Lower leg skin (tissue), 4 donors: ENCODE measurements around the gene CDCA5. TPM values are rescaled to one million over a fixed set of nuclear protein-coding genes. Genes with fewer than 3 reads are reported as not detected.

ENCODE experiments used
- DNase-seq, 2 donors: peaks; one replicate each; pipeline ENCODE4 v3.0.0-alpha.2; 2019; ENCODE audit warnings: low spot score in 2 of 2
- H3K4me3 ChIP-seq: fragments of 200-600 bp; sonication (generic); 2 replicates; pipeline ENCODE4 v1.5.1; 2017; ENCODE audit warnings: mild to moderate bottlenecking, low read depth; ENCODE audit not compliant: poor library complexity, severe bottlenecking
- CTCF ChIP-seq, 3 donors: fragments of 450-650 bp; IDR thresholded peaks; one replicate each; pipeline ENCODE4 v1.5.1; 2016; ENCODE audit warnings: antibody characterized with exemption in 3 of 3, mild to moderate bottlenecking in 3 of 3, moderate library complexity in 2 of 3
- POLR2A ChIP-seq, 2 donors: fragments of 450-650 bp; IDR thresholded peaks; one replicate each; pipeline ENCODE4 v1.6.1; 2016 to 2017; ENCODE audit warnings: antibody characterized with exemption in 2 of 2, mild to moderate bottlenecking in 1 of 2, moderate library complexity in 1 of 2
- WGBS, 2 donors: methylation state at CpG; one replicate each; pipeline ENCODE4 v1.1.5; 2018; 5-methylcytosine and 5-hydroxymethylcytosine counted together
- intact Hi-C: fragments of 100-400 bp; cut with DNase I; formaldehyde crosslinking; loops from one replicate; pipeline ENCODE4 v1.15.0; 2023; ENCODE audit warnings: low total_unique reads
- total RNA-seq, 4 donors: library from RNA; depleted of rRNA; stranded (reverse); fragments of >200 nt; gene quantifications; one replicate each; pipeline ENCODE4 v1.1.0, GENCODE V29; 2016

Gene CDCA5
- total RNA-seq, 4 donors from 2014 or later: 1.0 to 2.4 (median 1.7) TPM

DNA sequence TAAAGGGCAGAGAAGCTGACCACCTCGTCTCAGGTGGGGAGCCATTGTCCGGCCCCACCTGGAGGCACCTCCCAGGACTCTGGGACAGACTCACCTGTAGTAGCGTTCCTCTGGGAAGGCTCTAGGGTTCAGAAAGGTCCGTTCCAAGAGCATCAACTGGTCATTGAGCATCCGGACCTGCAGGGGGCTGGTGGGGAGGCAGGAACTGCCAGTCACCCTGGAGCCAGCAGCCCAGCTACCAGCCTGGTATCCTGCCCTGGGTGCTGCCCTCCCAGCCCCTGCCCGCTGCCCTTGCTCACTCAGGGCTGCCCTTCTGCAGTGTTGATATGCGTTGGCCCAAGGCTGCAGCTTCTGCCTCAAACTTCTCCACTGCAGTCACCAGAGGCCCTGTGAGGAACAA lies 38.1 kb downstream of the CDCA5 start:
- intact Hi-C loops: no loop called here
- TF ChIP-seq CTCF (IDR thresholded peaks at IDR 0.05) (no peak), POLR2A (IDR thresholded peaks at IDR 0.05) (no peak)
- DNase-seq: no peak
- H3K4me3 ChIP-seq: no peak overlapping the region
- 89 to 93% methylated on average over 5 to 6 of the region's 7 CpGs for WGBS, 2 donors

DNA sequence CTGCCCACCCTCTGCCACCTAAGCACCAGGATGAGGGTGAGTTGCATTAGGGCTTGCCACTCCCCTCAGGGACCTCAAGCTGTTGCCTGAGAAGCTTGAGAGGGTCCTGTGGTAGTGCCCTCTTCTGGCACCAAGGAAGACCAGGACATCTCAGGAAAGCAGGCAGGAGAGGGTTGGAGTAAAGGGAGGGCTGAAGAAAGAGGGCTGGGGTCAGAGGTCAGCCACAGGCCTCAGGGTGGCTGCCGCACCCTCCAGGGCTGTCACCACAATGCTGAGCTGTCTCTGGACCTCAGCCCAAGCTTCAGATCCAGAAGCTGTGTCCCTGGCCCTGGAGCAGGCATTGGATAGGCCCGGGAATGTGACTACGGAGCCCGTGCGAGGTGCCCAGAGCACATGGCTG lies 38.8 kb downstream of the CDCA5 start:
- TF ChIP-seq CTCF (IDR thresholded peaks at IDR 0.05): no peak
- TF ChIP-seq POLR2A (IDR thresholded peaks at IDR 0.05): no peak
- no peak for DNase-seq
- 92 to 94% methylated on average over 5 of the region's 5 CpGs for WGBS, 2 donors
- no peak overlapping the region for H3K4me3 ChIP-seq
- intact Hi-C loops: no loop called here

DNA sequence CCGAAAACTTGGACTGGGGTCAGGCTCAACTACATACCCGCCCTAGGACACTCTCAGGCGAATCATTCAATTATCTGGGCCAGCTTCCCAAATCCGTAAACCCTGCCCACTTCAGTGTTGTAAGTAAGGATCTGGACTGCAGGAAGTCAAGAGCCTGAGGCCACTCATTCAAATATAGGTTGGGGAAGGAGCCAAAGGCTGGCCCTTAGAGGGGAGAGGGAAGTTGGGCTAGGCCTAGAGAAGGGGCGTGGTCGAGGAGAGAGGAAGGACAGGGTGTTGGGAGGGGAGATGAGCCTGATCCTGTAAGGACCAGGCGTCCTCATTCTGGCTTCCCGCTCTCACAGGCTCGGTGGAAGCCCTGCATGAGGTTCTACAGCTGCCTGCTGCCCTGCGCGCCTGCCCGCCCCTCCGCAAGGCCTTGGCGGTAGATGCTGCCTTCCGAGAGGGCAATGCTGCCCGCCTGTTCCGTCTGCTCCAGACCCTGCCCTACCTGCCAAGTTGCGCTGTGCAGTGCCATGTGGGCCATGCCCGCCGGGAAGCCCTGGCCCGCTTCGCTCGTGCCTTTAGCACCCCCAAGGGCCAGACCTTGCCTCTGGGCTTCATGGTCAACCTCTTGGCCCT lies 39.8 kb downstream of the CDCA5 start:
- peak in 1 of 2 donors; percentile 53 for DNase-seq
- TF ChIP-seq CTCF (IDR thresholded peaks at IDR 0.05) (no peak), POLR2A (IDR thresholded peaks at IDR 0.05) (no peak)

DNA sequence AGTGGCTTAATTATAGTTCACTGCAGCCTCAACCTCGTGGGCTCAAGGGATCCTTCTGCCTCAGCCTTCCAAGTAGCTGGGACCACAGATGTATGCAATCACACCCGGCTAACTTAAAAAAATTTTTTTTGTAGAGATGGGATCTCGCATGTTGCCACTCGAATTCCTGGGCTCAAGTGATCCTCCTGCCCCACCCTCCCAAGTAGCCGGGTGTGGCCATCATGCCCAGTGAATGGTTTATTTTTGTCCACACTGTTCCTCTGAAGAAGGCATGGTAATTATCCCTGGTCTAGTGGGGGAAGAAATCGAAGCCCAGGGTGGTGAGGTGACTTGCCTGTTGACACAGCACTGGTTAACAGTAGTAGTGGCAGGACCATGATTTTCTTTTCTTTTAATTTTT lies 40.9 kb downstream of the CDCA5 start:
- H3K4me3 ChIP-seq: no peak overlapping the region
- DNase-seq: no peak
- intact Hi-C loops: no loop called here
- 64 to 70% methylated on average over 6 of the region's 6 CpGs for WGBS, 2 donors
- TF ChIP-seq CTCF (IDR thresholded peaks at IDR 0.05) (no peak), POLR2A (IDR thresholded peaks at IDR 0.05) (no peak)

More for the DNA sequence above, 39.8 kb downstream of the CDCA5 start:
- H3K4me3 ChIP-seq: no peak overlapping the region
- WGBS, 2 donors: 70 to 81% methylated on average over 15 to 23 of the region's 23 CpGs
- intact Hi-C loops: no loop called here

- TF ChIP-seq POLR2A (IDR thresholded peaks at IDR 0.05): no peak
- TF ChIP-seq CTCF (IDR thresholded peaks at IDR 0.05): no peak
- intact Hi-C loops: no loop called here
- DNase-seq: peak; percentile 79 to 97
- peak within 1 kb of the TSS; percentile 64 for H3K4me3 ChIP-seq
- 1% methylated on average over 29 to 57 of the region's 91 CpGs for WGBS, 2 donors
Observed at GRCh38 chr11:65040847-65041622, 42.8 kb downstream of the CDCA5 start, which contains the start of gene SAC3D1. Gene SAC3D1, plus strand, starts transcription at chr11:65041210. Its CDS starts 83 bp downstream, at chr11:65041293.
